H1 (cell line): Measurements from ENCODE around the gene TPH2. TPM values are rescaled to one million over a fixed set of nuclear protein-coding genes. Genes with fewer than 3 reads are reported as not detected.
A peak's percentile ranks its signal among the peaks of the same experiment; 100 is the strongest.

Source experiments
- CTCF ChIA-PET: fragments of 300-600 bp; sonication (Branson Sonifier 250); formaldehyde crosslinking; loops from one replicate; lab custom pipeline; 2021; ENCODE audit not compliant: partially characterized antibody; lab: Charles Lee
- POLR2A ChIA-PET: fragments of 300-600 bp; sonication (Branson Sonifier 250); formaldehyde crosslinking; loops from one replicate; lab custom pipeline; 2021; ENCODE audit warnings: inconsistent platforms; ENCODE audit not compliant: partially characterized antibody; lab: Charles Lee
- DNase-seq, 2 experiments: peaks; one replicate each; pipeline versions ENCODE4 v3.0.0 to v3.0.0-alpha.2; 2010 to 2022; ENCODE audit warnings: low spot score in 2 of 2, low read depth in 1 of 2, mixed read lengths in 1 of 2
- FAIRE-seq: peaks from 2 replicates; lab custom pipeline; 2011; peaks lifted over from hg19 to GRCh38; lab: Jason Lieb, UNC
- H2AFZ ChIP-seq: 2 replicates; pipeline ENCODE4 v1.8.1; 2012; ENCODE audit warnings: low read length, inconsistent platforms
- H2AK5ac ChIP-seq: 2 replicates; pipeline ENCODE4 v1.6.1; 2013; ENCODE audit warnings: low read depth, low read length
- H2BK120ac ChIP-seq: replicated peaks from 2 replicates; pipeline ENCODE3; 2013; ENCODE audit warnings: low read depth, low read length, inconsistent platforms
- H2BK12ac ChIP-seq: 2 replicates; pipeline ENCODE4 v1.6.1; 2013; ENCODE audit warnings: low read depth, low read length
- H2BK15ac ChIP-seq: 2 replicates; pipeline ENCODE4 v1.6.1; 2013; ENCODE audit warnings: low read length
- H2BK20ac ChIP-seq: 2 replicates; pipeline ENCODE4 v1.6.1; 2013; ENCODE audit warnings: low read length
- H2BK5ac ChIP-seq: 2 replicates; pipeline ENCODE4 v1.6.1; 2013; ENCODE audit warnings: low read depth, low read length
- H3K14ac ChIP-seq: 2 replicates; pipeline ENCODE4 v1.6.1; 2013; ENCODE audit warnings: inconsistent platforms; ENCODE audit not compliant: insufficient read length
- H3K18ac ChIP-seq: 2 replicates; pipeline ENCODE4 v1.6.1; 2013; ENCODE audit warnings: low read length; ENCODE audit errors: extremely low read depth
- H3K23ac ChIP-seq: 2 replicates; pipeline ENCODE4 v1.6.1; 2013; ENCODE audit warnings: inconsistent platforms; ENCODE audit not compliant: insufficient read length
- H3K23me2 ChIP-seq: 2 replicates; pipeline ENCODE4 v1.6.1; 2013; ENCODE audit warnings: low read depth, low read length
- H3K27ac ChIP-seq: 2 replicates; pipeline ENCODE4 v1.6.1; 2011; ENCODE audit warnings: low read depth, low read length, inconsistent platforms
- H3K27me3 ChIP-seq, 4 experiments: replicated peaks in 1 of 4; 1 replicate in 1 of 4; 2 replicates in 3 of 4; pipeline versions ENCODE4 v1.6.1 to v1.8.1; 2011 to 2013; ENCODE audit warnings: low read length in 3 of 4, mild to moderate bottlenecking in 3 of 4, inconsistent platforms in 2 of 4, mixed read lengths in 2 of 4, moderate library complexity in 1 of 4; ENCODE audit not compliant: control insufficient read depth in 3 of 4, insufficient read depth in 3 of 4; ENCODE audit errors: extremely low read depth in 1 of 4
- H3K36me3 ChIP-seq, 4 experiments: 2 replicates each; pipeline versions ENCODE4 v1.6.1 to v1.8.1; 2011 to 2013; ENCODE audit warnings: mild to moderate bottlenecking in 4 of 4, low read length in 3 of 4, moderate library complexity in 2 of 4, control low read depth in 1 of 4, inconsistent platforms in 1 of 4; ENCODE audit not compliant: insufficient read depth in 4 of 4, control insufficient read depth in 2 of 4
- H3K4ac ChIP-seq: replicated peaks from 2 replicates; pipeline ENCODE3; 2013; ENCODE audit warnings: low read length, low read depth, mixed read lengths, inconsistent platforms; ENCODE audit not compliant: insufficient read length
- H3K4me1 ChIP-seq, 4 experiments: replicated peaks in 1 of 4; 1 replicate in 1 of 4; 2 replicates in 3 of 4; pipeline versions ENCODE4 v1.6.1 to v1.8.1; 2011 to 2013; ENCODE audit warnings: low read length in 3 of 4, inconsistent platforms in 2 of 4, mixed read lengths in 1 of 4; ENCODE audit not compliant: insufficient read depth in 4 of 4, control insufficient read depth in 3 of 4
- H3K4me2 ChIP-seq, 2 experiments: 2 replicates each; pipeline versions ENCODE4 v1.6.1 to v1.8.1; 2011 to 2013; ENCODE audit warnings: low read depth in 2 of 2, low read length in 2 of 2, control low read depth in 1 of 2, inconsistent platforms in 1 of 2, mild to moderate bottlenecking in 1 of 2; ENCODE audit not compliant: insufficient read depth in 1 of 2
- H3K4me3 ChIP-seq, 4 experiments: fragments of 200-600, 300-600 bp in 1 of 4; sonication (generic), shearing (Covaris generic), sonication (Bioruptor Twin) in 1 of 4; 2 replicates each; pipeline versions ENCODE4 v1.5.1 to v1.8.1; 2011 to 2016; ENCODE audit warnings: low read length in 4 of 4, low read depth in 3 of 4, control low read depth in 2 of 4, inconsistent platforms in 2 of 4, mild to moderate bottlenecking in 2 of 4, mixed read lengths in 1 of 4, moderate library complexity in 1 of 4; ENCODE audit not compliant: insufficient read depth in 2 of 4; ENCODE audit errors: extremely low read depth in 1 of 4
- H3K56ac ChIP-seq: replicated peaks from 2 replicates; pipeline ENCODE3; 2013; ENCODE audit warnings: low read depth, mild to moderate bottlenecking, mixed read lengths, low read length, inconsistent platforms; ENCODE audit not compliant: insufficient read length
- H3K79me1 ChIP-seq: 2 replicates; pipeline ENCODE4 v1.6.1; 2013; ENCODE audit warnings: low read depth, low read length, control low read depth
- H3K79me2 ChIP-seq, 2 experiments: 2 replicates each; pipeline versions ENCODE4 v1.6.1 to v1.8.1; 2012 to 2013; ENCODE audit warnings: low read length in 2 of 2, mild to moderate bottlenecking in 2 of 2, inconsistent platforms in 1 of 2; ENCODE audit not compliant: insufficient read depth in 2 of 2, control insufficient read depth in 1 of 2
- H3K9ac ChIP-seq, 4 experiments: replicated peaks in 1 of 4; 1 replicate in 1 of 4; 2 replicates in 3 of 4; pipeline versions ENCODE4 v1.6.1 to v1.8.1; 2011 to 2013; ENCODE audit warnings: low read depth in 3 of 4, low read length in 3 of 4, control low read depth in 2 of 4, mild to moderate bottlenecking in 2 of 4, moderate library complexity in 2 of 4, inconsistent platforms in 1 of 4; ENCODE audit errors: extremely low read depth in 1 of 4
- H3K9me3 ChIP-seq, 2 experiments: 2 replicates each; pipeline versions ENCODE4 v1.6.1 to v1.8.1; 2012 to 2013; ENCODE audit warnings: mild to moderate bottlenecking in 2 of 2, moderate library complexity in 2 of 2, control low read depth in 1 of 2, inconsistent platforms in 1 of 2, low read depth in 1 of 2, low read length in 1 of 2, mixed read lengths in 1 of 2; ENCODE audit not compliant: insufficient read depth in 2 of 2
- H4K20me1 ChIP-seq, 2 experiments: replicated peaks in 1 of 2; 2 replicates each; pipeline versions ENCODE3 to v1.8.1; 2011 to 2013; ENCODE audit warnings: inconsistent platforms in 2 of 2, low read length in 2 of 2, mild to moderate bottlenecking in 1 of 2; ENCODE audit not compliant: insufficient read depth in 2 of 2, control insufficient read depth in 1 of 2
- H4K5ac ChIP-seq: 2 replicates; pipeline ENCODE4 v1.6.1; 2013; ENCODE audit warnings: low read length, low read depth, mixed read lengths, inconsistent platforms; ENCODE audit not compliant: insufficient read length
- H4K8ac ChIP-seq: 2 replicates; pipeline ENCODE4 v1.8.0; 2013; ENCODE audit warnings: mild to moderate bottlenecking, moderate library complexity, low read length, inconsistent platforms; ENCODE audit not compliant: insufficient read depth; ENCODE audit errors: extremely low read depth
- H4K91ac ChIP-seq: replicated peaks from 2 replicates; pipeline ENCODE3; 2013; ENCODE audit warnings: low read length, mixed read lengths, inconsistent platforms; ENCODE audit not compliant: insufficient read length
- BRCA1 ChIP-seq: IDR thresholded peaks from 2 replicates; pipeline ENCODE4 v1.6.1; 2012; ENCODE audit warnings: low read depth, low read length, improper control_type of control experiment
- KDM1A ChIP-seq: fragments of 200-600, 300-600 bp; sonication (generic); IDR thresholded peaks from 2 replicates; pipeline ENCODE4 v1.7.1; 2016; ENCODE audit warnings: mild to moderate bottlenecking, low read length, borderline replicate concordance
- WGBS, 2 experiments: shearing (Covaris generic) in 1 of 2; methylation state at CpG; one replicate each; pipeline versions ENCODE4 v1.1.6 to v1.1.7; 2013 to 2015; ENCODE audit warnings: low lambda C conversion rate in 2 of 2, mixed read lengths in 2 of 2, inconsistent platforms in 1 of 2, low coverage in 1 of 2, missing lambda C conversion rate in 1 of 2; ENCODE audit not compliant: insufficient replicate concordance in 2 of 2, insufficient coverage in 1 of 2, insufficient read length in 1 of 2; ENCODE audit errors: extremely low coverage in 1 of 2, missing lambda C conversion rate in 1 of 2; 5-methylcytosine and 5-hydroxymethylcytosine counted together
- polyA plus RNA-seq, 7 experiments: library from polyadenylated mRNA; depleted of rRNA in 3 of 7; stranded (reverse) in 5 of 7; unstranded in 2 of 7; fragments of >200 nt in 5 of 7; fragments of 200-250 nt in 2 of 7; gene quantifications; 1 replicate in 5 of 7; 2 replicates in 1 of 7; 4 replicates in 1 of 7; pipeline versions ENCODE4 v1.2.1 to v1.2.3, GENCODE V29; 2011 to 2013; ENCODE audit warnings: missing spikeins in 2 of 7, mixed read lengths in 2 of 7
- total RNA-seq: library from RNA; stranded (reverse); fragmentation: NEBNext Ultra II Directional; extraction: Animal tissue kit (Norgen Biotek cat#: 25700); gene quantifications from 2 replicates; pipeline ENCODE4 v1.2.1, GENCODE V29; 2021
- TF ChIP-seq, protein P1 (sequence below), 3 experiments: IDR thresholded peaks; 1 replicate in 2 of 3; 2 replicates in 1 of 3; pipeline versions ENCODE4 v1.5.1 to v1.6.1; 2011; ENCODE audit warnings: low read length in 3 of 3, mild to moderate bottlenecking in 3 of 3, inconsistent platforms in 2 of 3, low read depth in 1 of 3, moderate library complexity in 1 of 3; ENCODE audit not compliant: insufficient read depth in 1 of 3; ENCODE audit errors: control extremely low read depth in 1 of 3

TPH2 gene
- total and polyA plus RNA-seq, 2 of the 8 experiments (the other 6 are each of a cell fraction or from before 2014, with no cell fraction given), result 0.57 to 1.1 TPM

GRCh38 chr12:71950819-71951218, 12.2 kb downstream of the TPH2 start:
- ChIA-PET POLR2A (interaction anchor here (1.0 to 2.6 kb wide), 3 partner anchors 8 to 16 kb away, joined by 3 to 8 read pairs (median 4); no protein-coding TSS in a partner anchor), CTCF (interaction anchor here (0.8 to 1.8 kb wide), 4 partner anchors 9 to 321 kb away, joined by 3 to 4 read pairs (median 3); partner anchors contain the start of genes TPH2 and TRHDE)
- Histone ChIP-seq H2BK5ac (peak overlapping the region; percentile 0; the same call in 1 of the 2 replicates), H3K9me3 (no peaks in the 10 kb centered on the region), H2AFZ (no peak overlapping the region), H4K5ac (no peak overlapping the region), H3K23me2 (no peaks in the 10 kb centered on the region; the same call in 1 of the 2 replicates), H2BK20ac (0 out of 2 replicates have a peak overlapping the region, but pooled peaks have one; percentile 6), H3K36me3 (no peaks in the 10 kb centered on the region; a peak in 1 of 8 replicates), H3K4me1 (peaks cover 2 to 33% (median 24%) of the 10 kb centered on the region in 4 experiments; a peak in 6 of 7 replicates), H3K79me1 (no peaks in the 10 kb centered on the region), H2BK12ac (peak overlapping the region; percentile 85), H2BK120ac (peak overlapping the region; percentile 60), H2AK5ac (peak overlapping the region; percentile 78; the same call in 1 of the 2 replicates), H3K4ac (no peak overlapping the region), H2BK15ac (no peak overlapping the region), H3K18ac (peak overlapping the region; percentile 42; the same call in 1 of the 2 replicates), H3K27ac (no peak overlapping the region), H4K20me1 (no peaks in the 10 kb centered on the region), H3K56ac (no peak overlapping the region), H3K4me3 (no peak overlapping the region), H3K27me3 (no peaks in the 10 kb centered on the region), H3K14ac (no peak overlapping the region), H3K4me2 (no peak overlapping the region)
- FAIRE-seq (no peak), DNase-seq (no peak)
- TF ChIP-seq BRCA1 (no peak), KDM1A (no peak)
- TF ChIP-seq, protein P1, sequence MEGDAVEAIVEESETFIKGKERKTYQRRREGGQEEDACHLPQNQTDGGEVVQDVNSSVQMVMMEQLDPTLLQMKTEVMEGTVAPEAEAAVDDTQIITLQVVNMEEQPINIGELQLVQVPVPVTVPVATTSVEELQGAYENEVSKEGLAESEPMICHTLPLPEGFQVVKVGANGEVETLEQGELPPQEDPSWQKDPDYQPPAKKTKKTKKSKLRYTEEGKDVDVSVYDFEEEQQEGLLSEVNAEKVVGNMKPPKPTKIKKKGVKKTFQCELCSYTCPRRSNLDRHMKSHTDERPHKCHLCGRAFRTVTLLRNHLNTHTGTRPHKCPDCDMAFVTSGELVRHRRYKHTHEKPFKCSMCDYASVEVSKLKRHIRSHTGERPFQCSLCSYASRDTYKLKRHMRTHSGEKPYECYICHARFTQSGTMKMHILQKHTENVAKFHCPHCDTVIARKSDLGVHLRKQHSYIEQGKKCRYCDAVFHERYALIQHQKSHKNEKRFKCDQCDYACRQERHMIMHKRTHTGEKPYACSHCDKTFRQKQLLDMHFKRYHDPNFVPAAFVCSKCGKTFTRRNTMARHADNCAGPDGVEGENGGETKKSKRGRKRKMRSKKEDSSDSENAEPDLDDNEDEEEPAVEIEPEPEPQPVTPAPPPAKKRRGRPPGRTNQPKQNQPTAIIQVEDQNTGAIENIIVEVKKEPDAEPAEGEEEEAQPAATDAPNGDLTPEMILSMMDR (IDR thresholded peaks at IDR 0.05; ENCODE audit: control extremely low read depth in 1 of 3, insufficient read depth in 1 of 3, low read depth in 1 of 3, low read length in 3 of 3), result no peak
- TF ChIP-seq, all 59 proteins: peak for 0
- peak overlapping the region; percentile 12 for H4K91ac ChIP-seq
- H3K23ac ChIP-seq, result no peak overlapping the region
- no peak overlapping the region for H3K9ac ChIP-seq
- no peak overlapping the region; the same call in 1 of the 2 replicates for H4K8ac ChIP-seq
- no peaks in the 10 kb centered on the region for H3K79me2 ChIP-seq
- WGBS, 2 experiments, result 85% methylated on average over 4 of the region's 4 CpGs; no CpG with 5 or more reads in 1 of the 2 experiments
